GM10266 (cell line): Measurements from ENCODE around the gene EIF2AK2.
"Not testable (repeated sequence)": the region's sequence is repeated elsewhere in the genome, so short reads cannot be mapped to it uniquely, and the experiment has no call there.

Experiments
- DNase-seq: peaks from one replicate; pipeline ENCODE4 v3.0.0; 2012; ENCODE audit errors: extremely low spot score
- CTCF ChIP-seq: IDR thresholded peaks from 2 replicates; pipeline ENCODE4 v1.5.1; 2012; ENCODE audit warnings: mild to moderate bottlenecking, low read depth; ENCODE audit not compliant: control insufficient read depth, insufficient read depth; ENCODE audit errors: missing control alignments

Gene EIF2AK2

GRCh38 chr2:37156857-37157714, at the start of gene EIF2AK2:
Gene EIF2AK2, minus strand, starts transcription at chr2:37156980. Its CDS starts 9,174 bp downstream, at chr2:37147806.
- TF ChIP-seq CTCF = no peak

GRCh38 chr2:37205689-37206341, 49.0 kb upstream of the EIF2AK2 start:
- no peak for DNase-seq
- no peak for TF ChIP-seq CTCF

More at GRCh38 chr2:37156857-37157714, at the start of gene EIF2AK2:
- DNase-seq = peak; percentile 98

- not testable (repeated sequence) for DNase-seq
Measured at GRCh38 chr2:37205071-37205661, 48.4 kb upstream of the EIF2AK2 start.

- no peak for DNase-seq
- no peak for TF ChIP-seq CTCF
Measured at GRCh38 chr2:37203708-37204107, 46.9 kb upstream of the EIF2AK2 start.

GRCh38 chr2:37201766-37202165, 45.0 kb upstream of the EIF2AK2 start:
- TF ChIP-seq CTCF = no peak
- no peak for DNase-seq

- DNase-seq = no peak
- TF ChIP-seq CTCF = no peak
Measured at GRCh38 chr2:37201208-37201607, 44.4 kb upstream of the EIF2AK2 start.

GRCh38 chr2:37198681-37199065, 41.9 kb upstream of the EIF2AK2 start:
- no peak for DNase-seq
- TF ChIP-seq CTCF = no peak
